Adrenal gland (tissue), 12 donors: Measurements from ENCODE around the gene ZNF367. TPM values are rescaled to one million over a fixed set of nuclear protein-coding genes. Genes with fewer than 3 reads are reported as not detected.

Experiments
- DNase-seq, 7 donors: peaks; one replicate each; pipeline ENCODE4 v3.0.0-alpha.2; 2019 to 2020
- H3K27ac ChIP-seq, 5 donors: fragments of 200-600 bp; sonication (generic) in 4 of 5; 1 replicate in 3 of 5; 2 replicates in 2 of 5; pipeline versions ENCODE4 v1.5.1 to v1.8.0; 2016 to 2020; ENCODE audit warnings: mild to moderate bottlenecking in 1 of 5
- H3K27me3 ChIP-seq: fragments of 200-600 bp; 2 replicates; pipeline ENCODE4 v1.8.0; 2021
- H3K36me3 ChIP-seq, 2 donors: fragments of 200-600 bp; replicated peaks in 1 of 2; 1 replicate in 1 of 2; 2 replicates in 1 of 2; pipeline versions ENCODE4 v1.5.1 to v1.8.0; 2018 to 2022
- H3K4me1 ChIP-seq, 2 donors: fragments of 200-600 bp; replicated peaks in 1 of 2; 1 replicate in 1 of 2; 2 replicates in 1 of 2; pipeline versions ENCODE4 v1.5.1 to v1.8.0; 2018 to 2021
- H3K4me3 ChIP-seq, 4 donors: fragments of 200-600 bp; sonication (generic) in 3 of 4; one replicate each; pipeline ENCODE4 v1.5.1; 2016 to 2018
- H3K9me3 ChIP-seq, 3 donors: fragments of 200-600 bp; sonication (generic) in 1 of 3; replicated peaks in 1 of 3; 1 replicate in 2 of 3; 2 replicates in 1 of 3; pipeline versions ENCODE4 v1.5.1 to v1.8.0; 2016 to 2021
- CTCF ChIP-seq, 6 experiments: fragments of 450-650 bp in 4 of 6; fragments of 200-600 bp in 2 of 6; sonication (generic) in 1 of 6; IDR thresholded peaks; 1 replicate in 5 of 6; 2 replicates in 1 of 6; pipeline versions ENCODE4 v1.5.1 to v1.8.0; 2016 to 2021; ENCODE audit warnings: antibody characterized with exemption in 6 of 6, mild to moderate bottlenecking in 2 of 6, moderate library complexity in 1 of 6
- POLR2A ChIP-seq, 2 donors: fragments of 450-650 bp; IDR thresholded peaks; one replicate each; pipeline ENCODE4 v1.6.1; 2017; ENCODE audit warnings: antibody characterized with exemption in 2 of 2, mild to moderate bottlenecking in 2 of 2, moderate library complexity in 1 of 2
- WGBS, 4 donors: extraction: QIAGEN DNeasy Blood & Tissue Kit in 2 of 4; methylation state at CpG; one replicate each; pipeline versions ENCODE4 v1.1.5 to v1.1.7; 2013 to 2017; 5-methylcytosine and 5-hydroxymethylcytosine counted together
- intact Hi-C, 2 donors: fragments of 100-400 bp; cut with DNase I; formaldehyde crosslinking; loops; one replicate each; pipeline versions ENCODE4 v1.14.1 to v1.15.0; 2022 to 2023
- polyA plus RNA-seq, 3 donors: library from polyadenylated mRNA; stranded (reverse); fragments of 200-250 nt in 2 of 3; fragments of 350-450 nt in 1 of 3; fragmentation: Illumina TruSeq in 1 of 3; extraction: RNeasy Lipid Tissue Mini Kit (QIAGEN cat#74804) in 1 of 3; gene quantifications; one replicate each; pipeline ENCODE4 v1.2.3, GENCODE V29; 2013 to 2014
- total RNA-seq, 9 donors: library from RNA; depleted of rRNA in 4 of 9; stranded (reverse); fragments of >200 nt in 4 of 9; fragments of 120-200 nt in 1 of 9; fragmentation: NEBNext Ultra II Directional in 1 of 9; extraction: Animal tissue kit (Norgen Biotek cat#: 25700) in 1 of 9; gene quantifications; one replicate each; pipeline versions ENCODE4 v1.1.0 to v1.2.4, GENCODE V29; 2013 to 2023
- donor health status: healthy with polysubstance abuse.
- donor health status: Bipolar disorder and iron deficiency.
- donor health status: DM: yes; HTN: yes; CAD: no.
- donor health status: DM: no; HTN: no; CAD: no.
- donor health status: DM: no; HTN: no; CAD: no.
- donor health status: DM: yes; HTN: yes; CAD: no.

ZNF367 gene
- total and polyA plus RNA-seq, 12 donors, result 0.24 to 5.4 (median 1.2) TPM

GRCh38 chr9:96391021-96391765, 27.0 kb downstream of the ZNF367 start:
- intact Hi-C loops, result no loop called here
- no peak overlapping the region for H3K4me3 ChIP-seq
- no peak for DNase-seq

GRCh38 chr9:96388144-96388543, 30.0 kb downstream of the ZNF367 start:
- DNase-seq, result no peak

More at GRCh38 chr9:96391021-96391765, 27.0 kb downstream of the ZNF367 start:
- TF ChIP-seq POLR2A (IDR thresholded peaks at IDR 0.05) (no peak), CTCF (IDR thresholded peaks at IDR 0.05) (no peak)
- 76 to 80% (median 77%) methylated on average over 5 of the region's 5 CpGs for WGBS, 4 donors
- Histone ChIP-seq H3K4me1 (no peaks in the 10 kb centered on the region), H3K9me3 (no peaks in the 10 kb centered on the region), H3K27me3 (no peaks in the 10 kb centered on the region), H3K36me3 (no peaks in the 10 kb centered on the region), H3K27ac (no peak overlapping the region)

GRCh38 chr9:96386157-96386556, 32.0 kb downstream of the ZNF367 start:
- Histone ChIP-seq H3K27ac (no peak overlapping the region), H3K4me3 (no peak overlapping the region), H3K27me3 (no peaks in the 10 kb centered on the region), H3K36me3 (no peaks in the 10 kb centered on the region), H3K9me3 (no peaks in the 10 kb centered on the region), H3K4me1 (peaks cover 0 to 14% of the 10 kb centered on the region in 2 donors)
- TF ChIP-seq CTCF (IDR thresholded peaks at IDR 0.05) (no peak), POLR2A (IDR thresholded peaks at IDR 0.05) (no peak)
- no peak for DNase-seq
- intact Hi-C loops, result no loop called here

More at GRCh38 chr9:96388144-96388543, 30.0 kb downstream of the ZNF367 start:
- TF ChIP-seq CTCF (IDR thresholded peaks at IDR 0.05) (no peak), POLR2A (IDR thresholded peaks at IDR 0.05) (no peak)
- no peaks in the 10 kb centered on the region for H3K9me3 ChIP-seq
- H3K27me3 ChIP-seq, result no peaks in the 10 kb centered on the region
- H3K36me3 ChIP-seq, result no peaks in the 10 kb centered on the region
- H3K27ac ChIP-seq, result no peak overlapping the region
- WGBS, 4 donors, result 94 to 98% (median 95%) methylated on average over 10 to 11 of the region's 11 CpGs
- intact Hi-C loops, result no loop called here
- no peaks in the 10 kb centered on the region for H3K4me1 ChIP-seq
- no peak overlapping the region for H3K4me3 ChIP-seq

- Histone ChIP-seq H3K4me1 (peaks cover 0 to 14% of the 10 kb centered on the region in 2 donors), H3K27ac (peak within 1 kb of the TSS in 4 of 5 donors; percentile 19 to 90 (median 80)), H3K9me3 (no peaks in the 10 kb centered on the region), H3K36me3 (no peaks in the 10 kb centered on the region), H3K4me3 (peak within 1 kb of the TSS in 3 of 4 donors; percentile 48 to 90 (median 66)), H3K27me3 (no peaks in the 10 kb centered on the region)
- TF ChIP-seq CTCF (IDR thresholded peaks at IDR 0.05) (no peak), POLR2A (IDR thresholded peaks at IDR 0.05) (peak in 1 of 2 donors; percentile 40)
- intact Hi-C loops, result no loop called here
- WGBS, 4 donors, result 0 to 3% (median 1%) methylated on average over 9 to 73 of the region's 73 CpGs
- peak; percentile 54 to 69 (median 64) for DNase-seq
Measured at GRCh38 chr9:96383165-96383942, 34.8 kb downstream of the ZNF367 start, which contains the start of gene SLC35D2. Gene SLC35D2 (minus strand): TSS chr9:96383711. CDS start chr9:96383634, 77 bp downstream.
